HepG2 (cell line): ENCODE data around the gene GNG3. TPM values are rescaled to one million over a fixed set of nuclear protein-coding genes. Genes with fewer than 3 reads are reported as not detected.

Experiments
- ELF4 ChIP-seq: sonication (generic); formaldehyde crosslinking; IDR thresholded peaks from 2 replicates; pipeline ENCODE4 v1.5.0; 2020; ENCODE audit warnings: missing genetic modification reagents, mild to moderate bottlenecking, moderate library complexity, borderline replicate concordance
- FOSL1 ChIP-seq: sonication (generic); formaldehyde crosslinking; IDR thresholded peaks from 2 replicates; pipeline ENCODE4 v1.9.0; 2021; ENCODE audit warnings: missing genetic modification reagents, borderline replicate concordance
- HOXA7 ChIP-seq: sonication (generic); formaldehyde crosslinking; IDR thresholded peaks from 2 replicates; pipeline ENCODE4 v1.8.1; 2022; ENCODE audit warnings: mild to moderate bottlenecking, missing genetic modification reagents, moderate library complexity
- MEIS1 ChIP-seq: sonication (generic); formaldehyde crosslinking; IDR thresholded peaks from 2 replicates; pipeline ENCODE4 v1.9.0; 2021; ENCODE audit warnings: mild to moderate bottlenecking, missing genetic modification reagents, moderate library complexity, borderline replicate concordance
- MYC ChIP-seq: sonication (generic); formaldehyde crosslinking; IDR thresholded peaks from 2 replicates; pipeline ENCODE4 v1.9.0; 2021; ENCODE audit warnings: missing genetic modification reagents, borderline replicate concordance
- POLR2AphosphoS5 ChIP-seq: IDR thresholded peaks from 2 replicates; pipeline ENCODE4 v1.6.1; 2012; ENCODE audit warnings: low read depth, low read length
- RBAK ChIP-seq: sonication (generic); formaldehyde crosslinking; IDR thresholded peaks from 2 replicates; pipeline ENCODE4 v1.5.1; 2020; ENCODE audit warnings: mild to moderate bottlenecking, missing genetic modification reagents
- SRSF1 ChIP-seq: fragments of 200-400 bp; formaldehyde crosslinking; optimal IDR thresholded peaks from 2 replicates; pipeline ENCODE3; 2017; ENCODE audit warnings: mild to moderate bottlenecking, low read depth, low read length, moderate library complexity
- YEATS2 ChIP-seq: sonication (generic); formaldehyde crosslinking; IDR thresholded peaks from 2 replicates; pipeline ENCODE4 v1.4.0; 2020; ENCODE audit warnings: missing genetic modification reagents, borderline replicate concordance
- ZNF17 ChIP-seq: sonication (generic); formaldehyde crosslinking; IDR thresholded peaks from 2 replicates; pipeline ENCODE4 v1.5.0; 2020; ENCODE audit warnings: mild to moderate bottlenecking, missing genetic modification reagents
- ZNF746 ChIP-seq: sonication (generic); formaldehyde crosslinking; IDR thresholded peaks from 2 replicates; pipeline ENCODE4 v1.8.0; 2022; ENCODE audit warnings: mild to moderate bottlenecking, missing genetic modification reagents
- polyA plus RNA-seq, 8 experiments: library from polyadenylated mRNA; depleted of rRNA in 3 of 8; stranded (reverse) in 7 of 8; unstranded in 1 of 8; fragments of >200 nt; fragmentation: Illumina TruSeq in 4 of 8; extraction: Trizol in 4 of 8; gene quantifications; 2 replicates each; pipeline versions ENCODE4 v1.2.1 to v1.2.3, GENCODE V29; 2011 to 2016; ENCODE audit warnings: low read depth in 4 of 8, missing spikeins in 1 of 8, mixed read lengths in 1 of 8; ENCODE audit not compliant: insufficient read depth in 1 of 8
- total RNA-seq, 5 experiments: library from RNA; depleted of rRNA; stranded (reverse); fragments of >200 nt; fragmentation: Illumina TruSeq; extraction: Trizol; gene quantifications; 2 replicates each; pipeline ENCODE4 v1.2.3, GENCODE V29; 2016; ENCODE audit warnings: low read depth in 1 of 5
- TF ChIP-seq, protein P1 (sequence below): sonication (generic); formaldehyde crosslinking; IDR thresholded peaks from 2 replicates; pipeline ENCODE4 v1.5.0; 2020; ENCODE audit warnings: mild to moderate bottlenecking, missing genetic modification reagents, borderline replicate concordance
- TF ChIP-seq, protein P2 (sequence below): sonication (generic); formaldehyde crosslinking; IDR thresholded peaks from 2 replicates; pipeline ENCODE4 v1.4.0; 2020; ENCODE audit warnings: missing genetic modification reagents, low read depth, mild to moderate bottlenecking, borderline replicate concordance
- TF ChIP-seq, protein P3 (sequence below): sonication (generic); formaldehyde crosslinking; IDR thresholded peaks from 2 replicates; pipeline ENCODE4 v1.4.0; 2020; ENCODE audit warnings: missing genetic modification reagents, borderline replicate concordance
- TF ChIP-seq, protein P4 (sequence below): IDR thresholded peaks from 2 replicates; pipeline ENCODE4 v1.6.1; 2012; ENCODE audit warnings: inconsistent platforms

The GNG3 gene
- total and polyA plus RNA-seq, 2 of the 13 experiments (the other 11 are each of a cell fraction or from before 2014, with no cell fraction given) = not detected

- TF ChIP-seq ZNF17 = no peak
- TF ChIP-seq, protein P1, sequence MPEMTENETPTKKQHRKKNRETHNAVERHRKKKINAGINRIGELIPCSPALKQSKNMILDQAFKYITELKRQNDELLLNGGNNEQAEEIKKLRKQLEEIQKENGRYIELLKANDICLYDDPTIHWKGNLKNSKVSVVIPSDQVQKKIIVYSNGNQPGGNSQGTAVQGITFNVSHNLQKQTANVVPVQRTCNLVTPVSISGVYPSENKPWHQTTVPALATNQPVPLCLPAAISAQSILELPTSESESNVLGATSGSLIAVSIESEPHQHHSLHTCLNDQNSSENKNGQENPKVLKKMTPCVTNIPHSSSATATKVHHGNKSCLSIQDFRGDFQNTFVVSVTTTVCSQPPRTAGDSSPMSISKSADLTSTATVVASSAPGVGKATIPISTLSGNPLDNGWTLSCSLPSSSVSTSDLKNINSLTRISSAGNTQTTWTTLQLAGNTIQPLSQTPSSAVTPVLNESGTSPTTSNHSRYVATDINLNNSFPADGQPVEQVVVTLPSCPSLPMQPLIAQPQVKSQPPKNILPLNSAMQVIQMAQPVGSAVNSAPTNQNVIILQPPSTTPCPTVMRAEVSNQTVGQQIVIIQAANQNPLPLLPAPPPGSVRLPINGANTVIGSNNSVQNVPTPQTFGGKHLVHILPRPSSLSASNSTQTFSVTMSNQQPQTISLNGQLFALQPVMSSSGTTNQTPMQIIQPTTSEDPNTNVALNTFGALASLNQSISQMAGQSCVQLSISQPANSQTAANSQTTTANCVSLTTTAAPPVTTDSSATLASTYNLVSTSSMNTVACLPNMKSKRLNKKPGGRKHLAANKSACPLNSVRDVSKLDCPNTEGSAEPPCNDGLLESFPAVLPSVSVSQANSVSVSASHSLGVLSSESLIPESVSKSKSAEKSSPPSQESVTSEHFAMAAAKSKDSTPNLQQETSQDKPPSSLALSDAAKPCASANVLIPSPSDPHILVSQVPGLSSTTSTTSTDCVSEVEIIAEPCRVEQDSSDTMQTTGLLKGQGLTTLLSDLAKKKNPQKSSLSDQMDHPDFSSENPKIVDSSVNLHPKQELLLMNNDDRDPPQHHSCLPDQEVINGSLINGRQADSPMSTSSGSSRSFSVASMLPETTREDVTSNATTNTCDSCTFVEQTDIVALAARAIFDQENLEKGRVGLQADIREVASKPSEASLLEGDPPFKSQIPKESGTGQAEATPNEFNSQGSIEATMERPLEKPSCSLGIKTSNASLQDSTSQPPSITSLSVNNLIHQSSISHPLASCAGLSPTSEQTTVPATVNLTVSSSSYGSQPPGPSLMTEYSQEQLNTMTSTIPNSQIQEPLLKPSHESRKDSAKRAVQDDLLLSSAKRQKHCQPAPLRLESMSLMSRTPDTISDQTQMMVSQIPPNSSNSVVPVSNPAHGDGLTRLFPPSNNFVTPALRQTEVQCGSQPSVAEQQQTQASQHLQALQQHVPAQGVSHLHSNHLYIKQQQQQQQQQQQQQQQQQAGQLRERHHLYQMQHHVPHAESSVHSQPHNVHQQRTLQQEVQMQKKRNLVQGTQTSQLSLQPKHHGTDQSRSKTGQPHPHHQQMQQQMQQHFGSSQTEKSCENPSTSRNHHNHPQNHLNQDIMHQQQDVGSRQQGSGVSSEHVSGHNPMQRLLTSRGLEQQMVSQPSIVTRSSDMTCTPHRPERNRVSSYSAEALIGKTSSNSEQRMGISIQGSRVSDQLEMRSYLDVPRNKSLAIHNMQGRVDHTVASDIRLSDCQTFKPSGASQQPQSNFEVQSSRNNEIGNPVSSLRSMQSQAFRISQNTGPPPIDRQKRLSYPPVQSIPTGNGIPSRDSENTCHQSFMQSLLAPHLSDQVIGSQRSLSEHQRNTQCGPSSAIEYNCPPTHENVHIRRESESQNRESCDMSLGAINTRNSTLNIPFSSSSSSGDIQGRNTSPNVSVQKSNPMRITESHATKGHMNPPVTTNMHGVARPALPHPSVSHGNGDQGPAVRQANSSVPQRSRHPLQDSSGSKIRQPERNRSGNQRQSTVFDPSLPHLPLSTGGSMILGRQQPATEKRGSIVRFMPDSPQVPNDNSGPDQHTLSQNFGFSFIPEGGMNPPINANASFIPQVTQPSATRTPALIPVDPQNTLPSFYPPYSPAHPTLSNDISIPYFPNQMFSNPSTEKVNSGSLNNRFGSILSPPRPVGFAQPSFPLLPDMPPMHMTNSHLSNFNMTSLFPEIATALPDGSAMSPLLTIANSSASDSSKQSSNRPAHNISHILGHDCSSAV (CRISPR knock-in tag) = no peak
- TF ChIP-seq, protein P2, sequence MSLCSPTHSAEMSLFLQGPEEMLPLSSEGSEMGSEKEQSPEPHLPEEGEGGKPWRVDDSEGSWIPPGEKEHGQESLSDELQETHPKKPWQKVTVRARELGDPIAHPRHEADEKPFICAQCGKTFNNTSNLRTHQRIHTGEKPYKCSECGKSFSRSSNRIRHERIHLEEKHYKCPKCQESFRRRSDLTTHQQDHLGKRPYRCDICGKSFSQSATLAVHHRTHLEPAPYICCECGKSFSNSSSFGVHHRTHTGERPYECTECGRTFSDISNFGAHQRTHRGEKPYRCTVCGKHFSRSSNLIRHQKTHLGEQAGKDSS (CRISPR knock-in tag) = no peak
- peak; percentile 35; the same call in 1 of the 2 replicates for TF ChIP-seq MEIS1
- no peak for TF ChIP-seq MYC
- TF ChIP-seq, protein P3, sequence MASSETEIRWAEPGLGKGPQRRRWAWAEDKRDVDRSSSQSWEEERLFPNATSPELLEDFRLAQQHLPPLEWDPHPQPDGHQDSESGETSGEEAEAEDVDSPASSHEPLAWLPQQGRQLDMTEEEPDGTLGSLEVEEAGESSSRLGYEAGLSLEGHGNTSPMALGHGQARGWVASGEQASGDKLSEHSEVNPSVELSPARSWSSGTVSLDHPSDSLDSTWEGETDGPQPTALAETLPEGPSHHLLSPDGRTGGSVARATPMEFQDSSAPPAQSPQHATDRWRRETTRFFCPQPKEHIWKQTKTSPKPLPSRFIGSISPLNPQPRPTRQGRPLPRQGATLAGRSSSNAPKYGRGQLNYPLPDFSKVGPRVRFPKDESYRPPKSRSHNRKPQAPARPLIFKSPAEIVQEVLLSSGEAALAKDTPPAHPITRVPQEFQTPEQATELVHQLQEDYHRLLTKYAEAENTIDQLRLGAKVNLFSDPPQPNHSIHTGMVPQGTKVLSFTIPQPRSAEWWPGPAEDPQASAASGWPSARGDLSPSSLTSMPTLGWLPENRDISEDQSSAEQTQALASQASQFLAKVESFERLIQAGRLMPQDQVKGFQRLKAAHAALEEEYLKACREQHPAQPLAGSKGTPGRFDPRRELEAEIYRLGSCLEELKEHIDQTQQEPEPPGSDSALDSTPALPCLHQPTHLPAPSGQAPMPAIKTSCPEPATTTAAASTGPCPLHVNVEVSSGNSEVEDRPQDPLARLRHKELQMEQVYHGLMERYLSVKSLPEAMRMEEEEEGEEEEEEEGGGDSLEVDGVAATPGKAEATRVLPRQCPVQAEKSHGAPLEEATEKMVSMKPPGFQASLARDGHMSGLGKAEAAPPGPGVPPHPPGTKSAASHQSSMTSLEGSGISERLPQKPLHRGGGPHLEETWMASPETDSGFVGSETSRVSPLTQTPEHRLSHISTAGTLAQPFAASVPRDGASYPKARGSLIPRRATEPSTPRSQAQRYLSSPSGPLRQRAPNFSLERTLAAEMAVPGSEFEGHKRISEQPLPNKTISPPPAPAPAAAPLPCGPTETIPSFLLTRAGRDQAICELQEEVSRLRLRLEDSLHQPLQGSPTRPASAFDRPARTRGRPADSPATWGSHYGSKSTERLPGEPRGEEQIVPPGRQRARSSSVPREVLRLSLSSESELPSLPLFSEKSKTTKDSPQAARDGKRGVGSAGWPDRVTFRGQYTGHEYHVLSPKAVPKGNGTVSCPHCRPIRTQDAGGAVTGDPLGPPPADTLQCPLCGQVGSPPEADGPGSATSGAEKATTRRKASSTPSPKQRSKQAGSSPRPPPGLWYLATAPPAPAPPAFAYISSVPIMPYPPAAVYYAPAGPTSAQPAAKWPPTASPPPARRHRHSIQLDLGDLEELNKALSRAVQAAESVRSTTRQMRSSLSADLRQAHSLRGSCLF (CRISPR knock-in tag) = no peak
- peak; percentile 38; the same call in 1 of the 2 replicates for TF ChIP-seq POLR2AphosphoS5
- TF ChIP-seq HOXA7 (CRISPR knock-in tag) = no peak
- no peak for TF ChIP-seq YEATS2
- TF ChIP-seq, protein P4, sequence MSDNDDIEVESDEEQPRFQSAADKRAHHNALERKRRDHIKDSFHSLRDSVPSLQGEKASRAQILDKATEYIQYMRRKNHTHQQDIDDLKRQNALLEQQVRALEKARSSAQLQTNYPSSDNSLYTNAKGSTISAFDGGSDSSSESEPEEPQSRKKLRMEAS = peak; percentile 45; the same call in 1 of the 2 replicates
- TF ChIP-seq FOSL1 (CRISPR knock-in tag) = no peak
- TF ChIP-seq ELF4 (CRISPR knock-in tag) = no peak
- 0 out of 2 replicates have a peak, but pooled peaks have one; percentile 39 for TF ChIP-seq RBAK (CRISPR knock-in tag)
- TF ChIP-seq ZNF746 (CRISPR knock-in tag) = peak; percentile 54; the same call in 1 of the 2 replicates
- no peak for TF ChIP-seq SRSF1
Observed at GRCh38 chr11:62665599-62666258, 41.7 kb upstream of the GNG3 start (continued).
